NCI-H524 treated with DMSO at 0.1 percent for 48 hours (cell line): ENCODE measurements around the gene UGT1A10.
A peak's percentile ranks its signal among the peaks of the same experiment; 100 is the strongest.

Source experiments
- DNase-seq: peaks from one replicate; lab custom pipeline; 2025; lab: John Stamatoyannopoulos, UW

UGT1A10 gene

GRCh38 chr2:233773854-233774253 lies 137.6 kb downstream of the UGT1A10 start:
- DNase-seq, result no peak

DNA sequence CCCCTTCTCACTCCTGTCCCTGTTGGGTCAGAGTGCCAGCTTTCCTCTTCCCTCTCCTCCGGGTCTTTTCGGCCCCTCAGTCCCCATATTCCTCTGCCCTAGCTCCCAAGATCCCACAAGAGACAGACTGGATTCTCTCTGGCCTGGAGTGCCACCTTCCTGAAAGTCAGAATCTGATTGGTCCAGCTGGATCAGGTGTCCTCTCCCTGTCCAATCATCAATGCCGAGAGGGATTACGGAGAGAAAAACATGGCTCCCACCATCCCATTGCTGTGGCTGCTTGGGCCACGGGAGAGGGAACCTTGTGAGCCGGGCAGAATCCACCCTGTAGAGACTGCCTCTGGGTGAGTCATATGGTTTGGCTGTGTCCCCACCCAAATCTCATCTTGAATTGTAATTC lies 139.2 kb downstream of the UGT1A10 start:
- no peak for DNase-seq

GRCh38 chr2:233778030-233778429 lies 141.8 kb downstream of the UGT1A10 start, which contains the start of gene MROH2A:
Gene MROH2A, plus strand, starts transcription at chr2:233778330. Its CDS starts 1,029 bp downstream, at chr2:233779359.
- no peak for DNase-seq

GRCh38 chr2:233779722-233780121 lies 143.5 kb downstream of the UGT1A10 start:
- no peak for DNase-seq

- DNase-seq, result no peak
Measured at GRCh38 chr2:233780771-233781170, 144.5 kb downstream of the UGT1A10 start.

DNA sequence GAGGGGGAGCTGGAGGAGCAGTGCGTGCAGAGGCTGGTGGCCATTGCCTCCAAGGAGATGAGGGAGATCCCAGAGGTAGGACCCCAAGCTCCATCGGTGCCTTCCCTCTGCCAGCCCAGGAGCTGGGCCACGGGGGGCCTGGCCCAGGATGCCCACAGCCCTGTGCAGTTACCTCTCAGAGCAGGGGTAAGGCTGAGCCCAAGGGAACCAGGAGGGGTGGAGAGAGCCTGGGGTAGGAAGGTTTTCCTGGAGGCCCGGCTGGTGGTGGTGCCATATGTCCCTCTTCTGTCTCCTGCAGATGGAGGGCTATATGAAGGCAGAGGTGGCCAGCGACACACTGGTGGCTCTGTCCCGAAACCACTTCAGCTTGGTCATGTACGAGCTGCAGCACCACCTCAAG lies 153.3 kb downstream of the UGT1A10 start:
- no peak for DNase-seq

- no peak for DNase-seq
Measured at GRCh38 chr2:233791151-233791882, 155.1 kb downstream of the UGT1A10 start.

DNA sequence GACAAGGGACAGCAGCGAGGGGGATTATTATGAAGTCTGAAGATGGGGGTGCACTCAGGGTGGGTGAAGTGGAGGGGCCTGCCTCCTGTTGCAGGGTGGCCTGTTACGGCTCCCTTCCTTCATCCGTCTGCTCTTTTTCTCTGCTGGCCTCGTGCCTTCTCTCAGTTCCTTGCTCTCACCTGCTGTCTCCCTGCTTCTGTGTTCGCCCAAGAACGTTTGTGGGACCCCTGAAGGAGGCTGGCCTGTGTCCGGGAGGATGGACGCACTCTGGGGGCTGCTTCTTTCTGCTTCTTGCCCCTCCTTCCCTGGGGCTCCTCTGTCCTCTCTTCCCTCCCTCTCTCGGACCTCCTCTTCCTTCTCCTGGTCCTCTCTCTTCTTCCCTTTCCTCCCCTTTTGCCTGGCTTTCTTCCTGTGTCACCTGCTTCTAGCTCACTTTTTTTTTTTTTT lies 155.7 kb downstream of the UGT1A10 start:
- DNase-seq, result no peak

DNA sequence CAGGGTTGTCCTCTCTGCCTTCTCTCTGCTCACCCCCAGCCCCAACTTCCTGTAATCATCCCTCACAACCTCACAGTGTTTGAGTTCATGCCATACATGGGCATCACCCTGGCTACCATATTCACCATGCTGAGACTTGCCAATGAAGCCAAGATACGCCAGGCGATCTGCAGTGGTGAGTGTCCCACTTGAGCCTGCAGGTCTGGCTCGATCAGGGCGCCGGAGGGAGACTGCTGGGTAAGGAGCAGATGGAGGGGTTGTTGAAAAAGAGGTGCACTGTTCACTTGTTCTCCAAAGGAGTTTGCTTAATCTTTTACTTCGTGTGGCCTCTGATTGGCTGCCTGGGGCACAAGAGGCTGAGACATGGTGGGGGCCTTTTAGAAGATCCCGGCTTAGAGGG lies 156.5 kb downstream of the UGT1A10 start:
- no peak for DNase-seq

DNA sequence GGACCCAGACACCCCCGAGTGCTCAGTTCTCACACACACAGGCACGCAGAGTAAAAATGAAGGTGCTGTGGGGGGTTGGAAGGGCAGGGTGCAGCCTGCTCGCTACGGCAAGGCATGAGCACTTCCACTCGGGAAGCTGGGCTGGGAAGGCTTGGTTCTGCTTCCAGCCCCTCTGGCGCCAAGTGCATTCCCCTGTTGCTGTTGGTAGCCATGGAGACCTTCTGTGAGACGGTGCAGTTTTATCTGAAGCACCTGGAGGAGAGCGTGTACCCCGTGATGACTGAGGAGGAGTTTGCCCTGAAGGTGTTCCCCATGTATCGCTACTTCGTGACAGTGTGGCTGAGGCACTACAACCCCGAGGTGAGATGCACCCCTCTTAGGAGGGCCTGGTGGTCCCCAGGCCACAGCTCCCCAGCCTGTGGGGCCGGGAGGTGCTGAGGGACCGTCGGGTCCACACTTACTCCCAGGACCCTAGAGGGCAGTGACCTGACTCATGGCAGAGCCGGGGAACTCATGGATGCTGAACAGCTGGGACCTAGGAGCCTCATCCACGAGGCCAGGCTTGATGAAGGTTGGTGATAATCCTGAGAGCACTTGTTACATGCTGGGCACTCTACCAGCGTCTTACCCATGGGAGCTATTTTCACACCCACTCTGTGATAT lies 157.3 kb downstream of the UGT1A10 start:
- DNase-seq, result no peak

GRCh38 chr2:233794128-233794658 lies 157.9 kb downstream of the UGT1A10 start:
- DNase-seq, result no peak

DNA sequence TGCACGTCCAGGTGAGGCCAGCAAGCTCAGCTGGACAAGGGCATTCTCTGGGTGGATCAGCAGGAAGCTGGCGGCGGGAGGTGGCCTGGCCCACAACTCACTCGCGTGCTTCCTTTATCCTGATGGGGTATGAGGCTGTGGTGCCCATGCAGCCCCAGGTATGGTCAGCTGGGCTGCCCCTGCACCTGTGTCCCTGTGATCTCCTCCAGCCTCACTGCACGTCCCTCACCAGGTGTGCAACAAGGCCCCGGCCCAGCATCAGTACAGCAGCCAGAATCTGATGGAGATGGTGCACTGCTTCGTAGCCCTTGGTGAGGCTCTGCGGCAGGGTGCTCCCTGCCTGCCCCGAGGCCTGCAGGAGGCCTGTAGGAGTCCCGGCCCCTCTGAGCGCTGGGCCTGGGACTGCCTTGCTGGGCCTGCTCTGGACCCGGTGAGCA lies 159.5 kb downstream of the UGT1A10 start:
- no peak for DNase-seq

GRCh38 chr2:233796254-233796653 lies 160.0 kb downstream of the UGT1A10 start:
- DNase-seq, result no peak

DNA sequence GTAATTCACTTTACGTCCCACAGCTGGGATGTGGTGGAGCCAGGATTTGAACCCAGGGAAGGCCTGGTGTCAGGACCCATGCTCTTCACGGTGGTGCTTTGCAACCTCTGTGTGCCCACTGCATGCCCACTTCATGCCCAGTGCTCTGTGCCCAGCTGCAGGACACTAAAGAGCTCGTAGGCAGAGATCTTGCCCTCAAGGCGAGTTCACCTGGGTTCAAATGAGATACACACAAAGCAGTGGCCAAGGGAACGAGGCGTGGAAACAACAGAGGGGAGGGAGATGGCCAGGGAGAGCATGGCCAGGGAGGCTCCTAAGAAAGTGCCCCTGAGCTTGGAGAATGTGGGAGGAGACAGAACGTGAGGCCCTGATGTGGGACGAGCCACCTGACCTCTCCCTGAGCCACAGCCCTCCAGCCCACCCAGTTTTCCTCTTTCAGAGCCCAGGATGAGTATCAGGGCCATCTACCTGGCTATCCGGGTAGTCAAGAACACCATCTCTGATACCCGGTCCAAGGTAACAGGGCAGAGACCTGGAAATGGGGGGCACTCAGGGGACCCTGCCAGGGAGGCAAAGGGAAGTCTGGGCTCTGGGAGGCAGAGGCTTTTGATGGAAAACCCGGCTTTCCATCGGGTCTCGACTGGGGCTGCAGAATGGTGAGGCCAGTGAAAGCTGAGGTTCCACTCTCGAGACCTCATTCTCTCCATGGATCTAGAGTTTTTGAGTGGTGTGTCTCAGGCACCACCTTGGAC lies 162.3 kb downstream of the UGT1A10 start:
- DNase-seq, result no peak

DNA sequence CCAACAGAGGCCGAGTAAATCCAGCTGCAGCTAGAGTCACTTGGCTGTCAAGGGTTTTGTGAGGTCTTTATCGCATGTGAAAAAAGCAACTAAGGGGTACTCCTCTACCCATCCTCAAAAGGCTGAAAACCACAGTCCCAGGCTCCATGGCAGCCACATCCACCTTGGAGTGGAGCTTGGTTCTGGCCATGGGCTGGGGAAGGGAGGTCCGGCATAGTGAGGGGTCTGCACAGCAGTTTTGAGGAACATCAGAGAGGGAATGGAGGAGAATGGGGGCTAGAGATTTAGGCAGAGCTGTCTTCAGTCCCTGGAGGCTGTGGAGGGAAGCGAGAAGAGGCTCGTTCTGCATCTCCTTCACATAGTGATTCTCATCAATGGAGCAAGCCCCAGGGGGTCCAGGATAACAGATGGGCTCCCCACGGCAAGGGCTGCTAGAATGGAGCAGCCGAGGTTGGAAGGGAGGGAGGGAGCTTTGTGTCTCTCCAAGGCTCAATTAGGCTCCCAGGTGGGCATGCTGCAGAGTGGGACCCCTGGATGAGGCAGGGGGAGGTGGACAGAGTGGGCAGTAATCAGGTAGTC lies 162.9 kb downstream of the UGT1A10 start:
- DNase-seq, result peak; percentile 22

DNA sequence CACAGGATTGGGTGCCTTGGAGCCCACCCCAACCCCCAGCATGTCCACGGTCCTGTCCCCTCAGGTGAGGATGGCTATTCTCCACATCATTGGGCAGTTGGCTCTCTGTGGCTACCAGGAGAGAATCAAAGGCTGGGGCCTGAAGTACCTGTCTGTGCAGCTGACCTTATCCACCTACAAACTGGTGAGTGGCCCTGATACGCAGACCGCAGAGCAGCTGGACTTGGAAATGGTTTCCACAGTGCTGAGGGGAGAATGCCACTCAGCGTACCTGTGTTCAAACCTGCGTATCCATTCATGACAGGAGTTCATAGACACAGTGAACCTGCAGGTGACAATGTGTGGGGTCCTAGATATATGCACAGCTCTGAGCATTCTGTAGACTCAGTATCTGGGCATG lies 163.5 kb downstream of the UGT1A10 start:
- no peak for DNase-seq

DNA sequence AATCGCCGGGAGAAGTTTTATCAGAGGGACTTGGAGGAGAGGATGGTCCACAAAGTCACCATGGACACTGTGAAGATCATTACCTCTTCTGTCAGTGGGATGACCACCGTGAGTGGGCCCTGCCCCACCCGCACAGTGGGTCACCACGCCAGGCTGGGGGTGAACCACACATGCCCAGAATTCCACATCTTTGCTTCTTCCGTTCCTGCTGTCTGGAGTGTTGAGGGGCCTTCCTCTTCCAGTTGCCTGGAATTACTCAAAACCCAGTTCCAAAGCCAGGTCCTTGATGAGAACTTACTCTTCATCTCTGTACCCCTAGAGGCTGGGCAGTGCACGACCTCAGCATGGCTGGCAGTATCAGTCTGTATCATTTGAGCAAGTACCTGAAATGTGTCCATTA lies 164.0 kb downstream of the UGT1A10 start:
- DNase-seq, result no peak

- no peak for DNase-seq
Measured at GRCh38 chr2:233801357-233802131, 165.3 kb downstream of the UGT1A10 start.

- no peak for DNase-seq
Measured at GRCh38 chr2:233802132-233802815, 166.0 kb downstream of the UGT1A10 start.

- no peak for DNase-seq
Measured at GRCh38 chr2:233803292-233803911, 167.2 kb downstream of the UGT1A10 start.
